Midbrain (tissue), 1 donor: ENCODE results near the gene GPX7.

ENCODE experiments used
- DNase-seq: peaks from one replicate; lab custom pipeline; 2025; lab: John Stamatoyannopoulos, UW

GPX7 gene

GRCh38 chr1:52629325-52629643 lies 27.1 kb downstream of the GPX7 start:
- peak; percentile 70 for DNase-seq

GRCh38 chr1:52629667-52630066 lies 27.5 kb downstream of the GPX7 start:
- DNase-seq: no peak

- no peak for DNase-seq
These were observed 29.7 kb downstream of the GPX7 start for GRCh38 chr1:52631759-52632331.

GRCh38 chr1:52632732-52633290 lies 30.6 kb downstream of the GPX7 start, which contains the start of gene SHISAL2A:
TSS of gene SHISAL2A (plus strand) at chr1:52633168. CDS start at chr1:52633494, 326 bp downstream.
- no peak for DNase-seq

GRCh38 chr1:52633291-52633754 lies 31.2 kb downstream of the GPX7 start:
- no peak for DNase-seq

- DNase-seq: no peak
These were observed 31.9 kb downstream of the GPX7 start for GRCh38 chr1:52634111-52634510.

- DNase-seq: no peak
These were observed 33.3 kb downstream of the GPX7 start for GRCh38 chr1:52635321-52636089.

- no peak for DNase-seq
These were observed 34.8 kb downstream of the GPX7 start for GRCh38 chr1:52636721-52637695.

GRCh38 chr1:52637946-52638345 lies 35.8 kb downstream of the GPX7 start:
- DNase-seq: no peak

- no peak for DNase-seq
These were observed 38.5 kb downstream of the GPX7 start for GRCh38 chr1:52640697-52641096.

GRCh38 chr1:52641307-52641706 lies 39.1 kb downstream of the GPX7 start:
- no peak for DNase-seq

- DNase-seq: no peak
These were observed 43.1 kb downstream of the GPX7 start for GRCh38 chr1:52645261-52645660.

- no peak for DNase-seq
These were observed 49.7 kb downstream of the GPX7 start for GRCh38 chr1:52651904-52652303.

- no peak for DNase-seq
These were observed 51.2 kb downstream of the GPX7 start for GRCh38 chr1:52653207-52653849.

GRCh38 chr1:52654063-52654462 lies 51.9 kb downstream of the GPX7 start:
- DNase-seq: no peak

- no peak for DNase-seq
These were observed 55.5 kb downstream of the GPX7 start for GRCh38 chr1:52657702-52658101.
